Measurements from ENCODE around the gene KCNMA1. TPM values are rescaled to one million over a fixed set of nuclear protein-coding genes. Genes with fewer than 3 reads are reported as not detected.

Gene KCNMA1
- total and polyA plus RNA-seq, 3 donors from 2014 or later: 13.6 to 36.1 (median 24.7) TPM

GRCh38 chr10:77045085-77045484 lies 592.5 kb downstream of the KCNMA1 start:
- intact Hi-C loops (cut with DNase I; ENCODE audit: low total_unique reads): no loop called here
- Histone ChIP-seq H3K9me3 (no peaks in the 10 kb centered on the region), H3K4me3 (no peak overlapping the region), H3K27me3 (no peaks in the 10 kb centered on the region), H3K36me3 (ENCODE audit: low read depth, missing control alignments) (no peaks in the 10 kb centered on the region), H3K4me1 (no peaks in the 10 kb centered on the region), H3K27ac (no peak overlapping the region)
- 78 to 92% methylated on average over 2 of the region's 2 CpGs for WGBS, 2 donors
- DNase-seq: no peak
- TF ChIP-seq POLR2A (IDR thresholded peaks at IDR 0.05): no peak
- no peak for TF ChIP-seq CTCF (IDR thresholded peaks at IDR 0.05)

GRCh38 chr10:77043420-77043763 lies 594.2 kb downstream of the KCNMA1 start:
- intact Hi-C loops (cut with DNase I; ENCODE audit: low total_unique reads): no loop called here
- Histone ChIP-seq H3K4me3 (no peak overlapping the region), H3K36me3 (ENCODE audit: low read depth, missing control alignments) (no peaks in the 10 kb centered on the region), H3K4me1 (no peaks in the 10 kb centered on the region), H3K27ac (no peak overlapping the region), H3K27me3 (no peaks in the 10 kb centered on the region), H3K9me3 (no peaks in the 10 kb centered on the region)
- WGBS, 2 donors: 90 to 92% methylated on average over 2 of the region's 2 CpGs
- no peak for DNase-seq
- TF ChIP-seq CTCF (IDR thresholded peaks at IDR 0.05) (no peak), POLR2A (IDR thresholded peaks at IDR 0.05) (no peak)

GRCh38 chr10:77042706-77043419 lies 594.7 kb downstream of the KCNMA1 start:
- no peaks in the 10 kb centered on the region for H3K4me1 ChIP-seq
- no peaks in the 10 kb centered on the region for H3K27me3 ChIP-seq
- no peaks in the 10 kb centered on the region for H3K9me3 ChIP-seq
- no peak overlapping the region for H3K4me3 ChIP-seq
- H3K36me3 ChIP-seq (ENCODE audit: low read depth, missing control alignments): no peaks in the 10 kb centered on the region
- no peak for TF ChIP-seq POLR2A (IDR thresholded peaks at IDR 0.05)
- no peak for TF ChIP-seq CTCF (IDR thresholded peaks at IDR 0.05)
- WGBS, 2 donors: 92 to 94% methylated on average over 4 of the region's 4 CpGs
- DNase-seq: no peak
- intact Hi-C loops (cut with DNase I; ENCODE audit: low total_unique reads): no loop called here
- no peak overlapping the region for H3K27ac ChIP-seq

GRCh38 chr10:77041636-77042258 lies 595.9 kb downstream of the KCNMA1 start:
- 62% methylated on average over 4 of the region's 4 CpGs for WGBS, 2 donors
- TF ChIP-seq POLR2A (IDR thresholded peaks at IDR 0.05) (no peak), CTCF (IDR thresholded peaks at IDR 0.05) (no peak)
- no peak overlapping the region for H3K4me3 ChIP-seq
- no peaks in the 10 kb centered on the region for H3K36me3 ChIP-seq (ENCODE audit: low read depth, missing control alignments)
- H3K27me3 ChIP-seq: no peaks in the 10 kb centered on the region
- DNase-seq: no peak
- no peak overlapping the region for H3K27ac ChIP-seq
- intact Hi-C loops (cut with DNase I; ENCODE audit: low total_unique reads): no loop called here
- no peaks in the 10 kb centered on the region for H3K4me1 ChIP-seq
- H3K9me3 ChIP-seq: no peaks in the 10 kb centered on the region

- H3K4me1 ChIP-seq: no peaks in the 10 kb centered on the region
- DNase-seq: no peak
- WGBS, 2 donors: 93 to 96% methylated on average over 4 of the region's 4 CpGs
- H3K27ac ChIP-seq: no peak overlapping the region
- H3K9me3 ChIP-seq: no peaks in the 10 kb centered on the region
- H3K36me3 ChIP-seq (ENCODE audit: low read depth, missing control alignments): no peaks in the 10 kb centered on the region
- no peak for TF ChIP-seq POLR2A (IDR thresholded peaks at IDR 0.05)
- no peak for TF ChIP-seq CTCF (IDR thresholded peaks at IDR 0.05)
- intact Hi-C loops (cut with DNase I; ENCODE audit: low total_unique reads): no loop called here
- no peaks in the 10 kb centered on the region for H3K27me3 ChIP-seq
- H3K4me3 ChIP-seq: no peak overlapping the region
Observed at GRCh38 chr10:77038407-77038806, 599.2 kb downstream of the KCNMA1 start.
